ENCODE data around the gene LUC7L3. TPM values are rescaled to one million over a fixed set of nuclear protein-coding genes. Genes with fewer than 3 reads are reported as not detected.
A peak's percentile ranks its signal among the peaks of the same experiment; 100 is the strongest.

LUC7L3 gene
- total and polyA plus RNA-seq, 2 of the 13 experiments (the other 11 are each of a cell fraction or from before 2014, with no cell fraction given) = 108 to 120 TPM

- TF ChIP-seq ZNF800 (CRISPR knock-in tag; IDR thresholded peaks at IDR 0.05) (no peak), ZNF569 (CRISPR knock-in tag; IDR thresholded peaks at IDR 0.05; ENCODE audit: borderline replicate concordance) (no peak), ZSCAN21 (CRISPR knock-in tag; IDR thresholded peaks at IDR 0.05; ENCODE audit: borderline replicate concordance) (peak; percentile 31; the same call in 1 of the 2 replicates), ZNF572 (CRISPR knock-in tag; IDR thresholded peaks at IDR 0.05) (no peak), POGK (CRISPR knock-in tag; conservative IDR thresholded peaks at IDR 0.05) (peak; percentile 53), ZSCAN25 (CRISPR knock-in tag; IDR thresholded peaks at IDR 0.05) (0 out of 2 replicates have a peak, but pooled peaks have one; percentile 46), HINFP (CRISPR knock-in tag; IDR thresholded peaks at IDR 0.05; ENCODE audit: low read depth) (peak; percentile 17; the same call in 1 of the 2 replicates), ZNF468 (CRISPR knock-in tag; IDR thresholded peaks at IDR 0.05) (0 out of 2 replicates have a peak, but pooled peaks have one; percentile 19), NBN (conservative IDR thresholded peaks at IDR 0.05) (no peak), ZBTB37 (CRISPR knock-in tag; IDR thresholded peaks at IDR 0.05) (0 out of 2 replicates have a peak, but pooled peaks have one; percentile 18), NFKB2 (CRISPR knock-in tag; IDR thresholded peaks at IDR 0.05; ENCODE audit: borderline replicate concordance) (peak; percentile 88; the same call in 1 of the 2 replicates), NCOA5 (CRISPR knock-in tag; IDR thresholded peaks at IDR 0.05) (no peak), ZNF136 (CRISPR knock-in tag; IDR thresholded peaks at IDR 0.05; ENCODE audit: low read depth) (no peak), ESRRA (CRISPR knock-in tag; IDR thresholded peaks at IDR 0.05; ENCODE audit: low read depth) (peak; percentile 40; the same call in 1 of the 2 replicates), E2F2 (CRISPR knock-in tag; IDR thresholded peaks at IDR 0.05; ENCODE audit: borderline replicate concordance) (no peak), GMEB1 (CRISPR knock-in tag; IDR thresholded peaks at IDR 0.05; ENCODE audit: borderline replicate concordance) (peak; percentile 46; the same call in 1 of the 2 replicates), LBX2 (CRISPR knock-in tag; IDR thresholded peaks at IDR 0.05; ENCODE audit: borderline replicate concordance) (peak; percentile 87; the same call in 1 of the 2 replicates)
These were observed 11.9 kb upstream of the LUC7L3 start, which contains the start of gene ANKRD40 (continued) for GRCh38 chr17:50707289-50708049.
